Coronary artery (tissue), 2 donors: ENCODE results near the gene GPBP1L1.
A peak's percentile ranks its signal among the peaks of the same experiment; 100 is the strongest.
"Not testable (repeated sequence)": the region's sequence is repeated elsewhere in the genome, so short reads cannot be mapped to it uniquely, and the experiment has no call there.

Experiments used
- DNase-seq: peaks from one replicate; pipeline ENCODE4 v3.0.0-alpha.2; 2017; ENCODE audit warnings: low spot score
- H3K27ac ChIP-seq, 2 donors: fragments of 200-600 bp; sonication (generic); one replicate each; pipeline ENCODE4 v1.5.1; 2016 to 2019
- H3K4me3 ChIP-seq: fragments of 200-600 bp; sonication (generic); 2 replicates; pipeline ENCODE4 v1.5.1; 2016; ENCODE audit warnings: mild to moderate bottlenecking, moderate library complexity
- CTCF ChIP-seq: fragments of 200-600 bp; sonication (generic); IDR thresholded peaks from one replicate; pipeline ENCODE4 v1.5.1; 2019; ENCODE audit warnings: antibody characterized with exemption

The GPBP1L1 gene

GRCh38 chr1:45608175-45609156, 77.9 kb downstream of the GPBP1L1 start:
- peak overlapping the region; percentile 1 for H3K4me3 ChIP-seq
- no peak for TF ChIP-seq CTCF

GRCh38 chr1:45607404-45608074, 78.8 kb downstream of the GPBP1L1 start:
- TF ChIP-seq CTCF: no peak
- DNase-seq: no peak
- Histone ChIP-seq H3K4me3 (no peak overlapping the region), H3K27ac (peak overlapping the region in 1 of 2 donors; percentile 53)

More at GRCh38 chr1:45608175-45609156, 77.9 kb downstream of the GPBP1L1 start:
- no peak for DNase-seq
- H3K27ac ChIP-seq: peak overlapping the region in 1 of 2 donors; percentile 53

- Histone ChIP-seq H3K27ac (no peak overlapping the region), H3K4me3 (no peak overlapping the region)
- no peak for DNase-seq
- TF ChIP-seq CTCF: no peak
Measured at GRCh38 chr1:45604239-45604638, 82.1 kb downstream of the GPBP1L1 start.

DNA sequence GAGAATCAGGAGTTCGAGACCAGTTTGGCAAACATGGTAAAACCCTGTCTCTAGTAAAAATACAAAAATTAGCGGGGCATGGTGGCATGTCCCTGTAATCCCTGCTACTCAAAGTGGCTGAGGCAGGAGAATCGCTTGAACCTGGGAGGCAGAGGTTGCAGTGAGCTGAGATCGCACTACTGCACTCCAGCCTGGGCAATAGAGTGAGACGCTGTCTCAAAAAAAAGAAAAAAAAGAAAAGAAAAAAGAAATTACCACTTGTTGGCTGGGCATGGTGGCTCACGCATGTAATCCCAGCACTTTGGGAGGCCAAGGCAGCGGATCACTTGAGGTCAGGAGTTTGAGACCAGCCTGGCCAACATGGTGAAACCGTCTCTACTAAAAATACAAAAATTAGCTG, 89.6 kb downstream of the GPBP1L1 start:
- H3K4me3 ChIP-seq, H3K27ac ChIP-seq, DNase-seq: not testable (repeated sequence)

GRCh38 chr1:45594412-45594811, 91.9 kb downstream of the GPBP1L1 start:
- Histone ChIP-seq H3K27ac (no peak overlapping the region), H3K4me3 (no peak overlapping the region)
- TF ChIP-seq CTCF: no peak
- DNase-seq: no peak

DNA sequence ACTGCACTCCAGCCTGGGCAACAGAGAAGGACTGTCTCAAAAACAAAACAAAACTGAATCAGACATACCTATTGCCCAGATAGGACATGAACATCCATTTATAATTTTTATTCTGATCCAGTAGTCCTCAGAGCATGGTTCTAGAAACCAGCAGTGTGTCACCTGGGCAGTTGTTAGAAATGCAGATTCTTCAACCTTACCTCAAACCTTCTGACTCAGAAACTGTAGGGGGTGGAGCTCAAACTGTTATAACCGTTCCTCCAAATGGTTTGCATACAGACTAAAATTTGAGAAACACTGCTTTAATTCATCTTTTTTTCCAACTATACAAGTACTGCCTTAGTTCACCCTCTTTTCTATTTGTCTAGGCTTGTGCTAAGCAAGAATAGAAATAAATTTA, 96.5 kb downstream of the GPBP1L1 start:
- Histone ChIP-seq H3K4me3 (no peak overlapping the region), H3K27ac (no peak overlapping the region)
- no peak for DNase-seq
- TF ChIP-seq CTCF: no peak

DNA sequence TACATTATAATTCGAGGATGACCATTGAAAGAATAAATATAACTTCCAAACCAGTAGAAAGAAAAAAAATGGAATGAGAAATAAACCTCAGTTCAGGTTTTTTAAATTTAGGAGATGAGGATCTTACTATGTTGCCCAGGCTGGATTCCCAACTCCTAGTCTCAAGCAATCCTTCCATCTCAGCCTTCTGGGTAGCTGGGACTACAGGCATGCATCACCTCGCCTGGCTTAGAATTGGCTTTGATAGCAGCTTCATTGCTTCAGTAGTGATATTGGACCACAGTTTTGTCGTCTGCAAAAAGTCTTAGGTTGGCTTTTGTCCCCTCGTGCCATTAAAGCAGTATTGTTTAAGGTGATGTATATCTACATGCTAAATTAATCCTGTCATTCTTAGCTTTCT, 99.6 kb downstream of the GPBP1L1 start:
- no peak for DNase-seq
- Histone ChIP-seq H3K4me3 (no peak overlapping the region), H3K27ac (no peak overlapping the region)
- TF ChIP-seq CTCF: no peak
